Pancreas (tissue), 10 donors: ENCODE data around the gene PITPNC1. TPM values are rescaled to one million over a fixed set of nuclear protein-coding genes. Genes with fewer than 3 reads are reported as not detected.
A peak's percentile ranks its signal among the peaks of the same experiment; 100 is the strongest.

Experiments used
- ATAC-seq, 4 donors: fragments of 200-7000 bp; cut with Tn5 transposase; one replicate each; pipeline versions ENCODE4 v1.8.0 to v1.9.1; 2020; ENCODE audit warnings: mild to moderate bottlenecking in 4 of 4, moderate library complexity in 4 of 4
- DNase-seq, 6 donors: peaks; one replicate each; pipeline ENCODE4 v3.0.0-alpha.2; 2020
- FAIRE-seq: peaks from 2 replicates; lab custom pipeline; 2012; peaks lifted over from hg19 to GRCh38; lab: Jason Lieb, UNC
- H3K27ac ChIP-seq, 4 donors: fragments of 200-600 bp; sonication (generic); 1 replicate in 3 of 4; 2 replicates in 1 of 4; pipeline versions ENCODE4 v1.5.0 to v1.8.0; 2020
- H3K27me3 ChIP-seq, 4 donors: fragments of 200-600 bp; one replicate each; pipeline ENCODE4 v1.8.0; 2021
- H3K36me3 ChIP-seq, 3 donors: fragments of 200-600 bp; sonication (generic) in 1 of 3; one replicate each; pipeline versions ENCODE4 v1.5.0 to v1.8.0; 2020 to 2021
- H3K4me1 ChIP-seq, 3 donors: fragments of 200-600 bp; one replicate each; pipeline ENCODE4 v1.8.0; 2021
- H3K4me3 ChIP-seq, 4 donors: fragments of 200-600 bp; sonication (generic) in 2 of 4; one replicate each; pipeline versions ENCODE4 v1.5.0 to v1.8.0; 2020 to 2021
- H3K9me3 ChIP-seq, 4 donors: fragments of 200-600 bp; one replicate each; pipeline ENCODE4 v1.8.0; 2021
- CTCF ChIP-seq, 4 donors: fragments of 200-600 bp; sonication (generic) in 3 of 4; IDR thresholded peaks; one replicate each; pipeline versions ENCODE4 v1.5.0 to v1.8.0; 2021; ENCODE audit warnings: antibody characterized with exemption in 4 of 4
- WGBS, 2 donors: extraction: QIAGEN DNeasy Blood & Tissue Kit; methylation state at CpG; one replicate each; pipeline ENCODE4 v1.1.7; 2013; 5-methylcytosine and 5-hydroxymethylcytosine counted together
- intact Hi-C, 3 donors: fragments of 100-400 bp; cut with DNase I; formaldehyde crosslinking; loops; one replicate each; pipeline versions ENCODE4 v1.11.1 to v1.14.2; 2022
- polyA plus RNA-seq, 2 donors: library from polyadenylated mRNA; stranded (reverse); fragments of 200-250 nt; gene quantifications; one replicate each; pipeline ENCODE4 v1.2.3, GENCODE V29; 2013
- total RNA-seq, 6 donors: library from RNA; stranded (reverse); fragmentation: NEBNext Ultra II Directional in 4 of 6; extraction: Animal tissue kit (Norgen Biotek cat#: 25700) in 4 of 6; gene quantifications; one replicate each; pipeline versions ENCODE4 v1.2.1 to v1.2.4, GENCODE V29; 2021 to 2023
- donor health status: healthy with polysubstance abuse.
- donor health status: DM: no; HTN: no; CAD: no; lungs with moderate emphysema.
- donor health status: DM: no; HTN: no; CAD: no.
- donor health status: control.
- donor health status: control.
- donor health status: Bipolar disorder and iron deficiency.
- donor health status: DM: yes; HTN: yes; CAD: no.
- donor health status: DM: no; HTN: no; CAD: no.
- donor health status: DM: no; HTN: no; CAD: no.
- donor health status: DM: yes; HTN: yes; CAD: no.

The PITPNC1 gene
- total and polyA plus RNA-seq, 8 donors = 9.5 to 28.8 (median 24.4) TPM

DNA sequence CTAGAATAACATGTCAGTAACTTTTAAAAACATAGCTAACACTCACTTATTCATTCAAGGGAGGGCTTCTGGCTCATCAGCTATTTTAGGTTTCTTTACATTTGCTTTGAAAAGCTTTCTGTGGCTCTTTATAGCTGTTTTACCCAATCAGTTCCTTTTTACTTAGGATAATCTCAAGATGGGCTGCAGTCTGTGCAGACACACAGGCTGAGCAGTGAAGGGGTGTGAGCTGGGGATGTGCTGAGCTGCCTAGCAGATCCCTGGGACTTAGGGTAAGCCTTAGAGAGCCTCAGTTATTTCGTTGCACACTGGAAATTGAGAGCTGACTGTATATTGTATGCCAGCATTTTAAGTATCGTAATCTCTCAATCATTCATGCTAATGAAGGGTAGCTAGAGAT lies 310.4 kb downstream of the PITPNC1 start:
- no peaks in the 10 kb centered on the region for H3K27me3 ChIP-seq
- no peak for DNase-seq
- no peak overlapping the region for H3K4me3 ChIP-seq
- H3K27ac ChIP-seq = no peak overlapping the region
- intact Hi-C loops = loop anchor here in 1 of 3 donors (5.0 kb wide), 1 partner anchor 315 kb away; no protein-coding TSS in a partner anchor
- no peak for TF ChIP-seq CTCF (IDR thresholded peaks at IDR 0.05)
- 84 to 91% methylated on average over 2 of the region's 2 CpGs for WGBS, 2 donors
- H3K36me3 ChIP-seq = peaks cover 0 to 2% (median 0%) of the 10 kb centered on the region in 3 donors
- no peak for FAIRE-seq
- ATAC-seq = no peak
- no peaks in the 10 kb centered on the region for H3K4me1 ChIP-seq
- H3K9me3 ChIP-seq = no peaks in the 10 kb centered on the region

- intact Hi-C loops = loop anchor here in 2 of 3 donors (5.0 to 10.0 kb wide), 2 partner anchors 315 to 317 kb away; partner anchors contain the start of gene PITPNC1 (in 1 of the 2)
- WGBS, 2 donors = 24 to 39% methylated on average over 2 of the region's 2 CpGs
- no peaks in the 10 kb centered on the region for H3K9me3 ChIP-seq
- H3K27ac ChIP-seq = no peak overlapping the region
- no peaks in the 10 kb centered on the region for H3K4me1 ChIP-seq
- DNase-seq (peak in 3 of 6 donors; percentile 31 to 60 (median 41)), FAIRE-seq (peak; percentile 87), ATAC-seq (peak; percentile 81 to 95 (median 91))
- H3K27me3 ChIP-seq = no peaks in the 10 kb centered on the region
- peaks cover 0 to 6% (median 2%) of the 10 kb centered on the region in 3 donors for H3K36me3 ChIP-seq
- H3K4me3 ChIP-seq = no peak overlapping the region
- peak; percentile 57 to 73 (median 68) for TF ChIP-seq CTCF (IDR thresholded peaks at IDR 0.05)
Measured at GRCh38 chr17:67689534-67690177, 312.6 kb downstream of the PITPNC1 start.

GRCh38 chr17:67693811-67694210 lies 316.7 kb downstream of the PITPNC1 start:
- Histone ChIP-seq H3K9me3 (no peaks in the 10 kb centered on the region), H3K4me1 (no peaks in the 10 kb centered on the region), H3K4me3 (no peak overlapping the region), H3K36me3 (peaks cover 0 to 6% (median 0%) of the 10 kb centered on the region in 3 donors), H3K27me3 (no peaks in the 10 kb centered on the region), H3K27ac (no peak overlapping the region)
- ATAC-seq = no peak
- no peak for DNase-seq
- intact Hi-C loops = loop anchor here in 1 of 3 donors (10.0 kb wide), 1 partner anchor 319 kb away; the partner anchor contains the start of gene PITPNC1
- FAIRE-seq = no peak
- TF ChIP-seq CTCF (IDR thresholded peaks at IDR 0.05) = no peak

DNA sequence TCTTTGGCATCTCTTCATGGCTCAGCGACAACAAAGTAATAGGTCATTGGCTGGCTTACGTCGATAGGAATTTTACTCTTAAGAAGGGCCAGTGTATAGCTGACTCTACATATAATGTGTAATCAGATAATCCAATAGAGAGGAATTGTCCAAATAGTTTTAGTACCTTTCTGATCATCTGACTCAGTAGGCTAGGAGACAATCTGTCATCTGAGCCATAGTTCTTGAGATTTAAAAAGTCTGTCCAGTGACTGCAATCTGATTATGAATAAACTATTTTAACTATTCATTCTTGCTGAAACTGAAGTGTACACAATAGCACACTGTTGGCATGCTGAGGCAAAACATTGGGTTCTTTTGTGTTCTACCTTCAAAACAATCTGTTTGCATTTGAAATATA lies 319.3 kb downstream of the PITPNC1 start:
- ATAC-seq = no peak
- Histone ChIP-seq H3K4me1 (no peaks in the 10 kb centered on the region), H3K27me3 (no peaks in the 10 kb centered on the region), H3K27ac (no peak overlapping the region), H3K36me3 (peaks cover 0 to 6% (median 0%) of the 10 kb centered on the region in 3 donors), H3K9me3 (no peaks in the 10 kb centered on the region), H3K4me3 (no peak overlapping the region)
- 52 to 54% methylated on average over 3 of the region's 3 CpGs for WGBS, 2 donors
- no peak for TF ChIP-seq CTCF (IDR thresholded peaks at IDR 0.05)
- no peak for FAIRE-seq
- intact Hi-C loops = loop anchor here in 1 of 3 donors (10.0 kb wide), 1 partner anchor 322 kb away; the partner anchor contains the start of gene PITPNC1
- no peak for DNase-seq
